ENCODE data around the gene LZTS2.

LZTS2 gene

GRCh38 chr10:101003639-101004206 lies 4.1 kb downstream of the LZTS2 start:
- H3K4me3 ChIP-seq (ENCODE audit: low read depth, low read length): no peak overlapping the region
- H3K36me3 ChIP-seq (replicated peaks): peaks cover 38% of the 10 kb centered on the region
- H3K27ac ChIP-seq: no peak overlapping the region
- no peaks in the 10 kb centered on the region for H3K27me3 ChIP-seq (replicated peaks)
- TF ChIP-seq, protein P1, sequence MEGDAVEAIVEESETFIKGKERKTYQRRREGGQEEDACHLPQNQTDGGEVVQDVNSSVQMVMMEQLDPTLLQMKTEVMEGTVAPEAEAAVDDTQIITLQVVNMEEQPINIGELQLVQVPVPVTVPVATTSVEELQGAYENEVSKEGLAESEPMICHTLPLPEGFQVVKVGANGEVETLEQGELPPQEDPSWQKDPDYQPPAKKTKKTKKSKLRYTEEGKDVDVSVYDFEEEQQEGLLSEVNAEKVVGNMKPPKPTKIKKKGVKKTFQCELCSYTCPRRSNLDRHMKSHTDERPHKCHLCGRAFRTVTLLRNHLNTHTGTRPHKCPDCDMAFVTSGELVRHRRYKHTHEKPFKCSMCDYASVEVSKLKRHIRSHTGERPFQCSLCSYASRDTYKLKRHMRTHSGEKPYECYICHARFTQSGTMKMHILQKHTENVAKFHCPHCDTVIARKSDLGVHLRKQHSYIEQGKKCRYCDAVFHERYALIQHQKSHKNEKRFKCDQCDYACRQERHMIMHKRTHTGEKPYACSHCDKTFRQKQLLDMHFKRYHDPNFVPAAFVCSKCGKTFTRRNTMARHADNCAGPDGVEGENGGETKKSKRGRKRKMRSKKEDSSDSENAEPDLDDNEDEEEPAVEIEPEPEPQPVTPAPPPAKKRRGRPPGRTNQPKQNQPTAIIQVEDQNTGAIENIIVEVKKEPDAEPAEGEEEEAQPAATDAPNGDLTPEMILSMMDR (IDR thresholded peaks at IDR 0.05; ENCODE audit: low read depth, low read length, missing control alignments): no peak
- DNase-seq: no peak
- in situ Hi-C loops (cut with HindIII; ENCODE audit: low pct_ligation_motif_present, low sequenced_read_pairs): no loop called here

DNA sequence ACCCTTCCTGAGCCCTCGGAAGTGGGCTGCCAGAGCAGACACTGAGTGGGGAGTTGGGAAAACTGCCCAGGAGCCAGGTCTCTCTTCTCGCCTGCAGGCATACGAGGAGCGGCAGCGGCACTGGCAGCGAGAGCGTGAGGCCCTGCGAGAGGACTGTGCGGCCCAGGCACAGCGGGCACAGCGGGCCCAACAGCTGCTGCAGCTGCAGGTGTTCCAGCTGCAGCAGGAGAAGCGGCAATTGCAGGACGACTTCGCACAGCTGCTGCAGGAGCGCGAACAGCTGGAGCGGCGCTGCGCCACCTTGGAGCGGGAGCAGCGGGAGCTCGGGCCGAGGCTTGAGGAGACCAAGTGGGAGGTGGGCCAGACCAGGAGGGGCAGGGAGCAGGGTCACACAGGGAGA lies 5.8 kb downstream of the LZTS2 start:
- H3K27ac ChIP-seq: no peak overlapping the region
- in situ Hi-C loops (cut with HindIII; ENCODE audit: low pct_ligation_motif_present, low sequenced_read_pairs): no loop called here
- peaks cover 38% of the 10 kb centered on the region for H3K36me3 ChIP-seq (replicated peaks)
- no peak for DNase-seq
- TF ChIP-seq, protein P1 (IDR thresholded peaks at IDR 0.05; ENCODE audit: low read depth, low read length, missing control alignments): no peak
- no peaks in the 10 kb centered on the region for H3K27me3 ChIP-seq (replicated peaks)
- H3K4me3 ChIP-seq (ENCODE audit: low read depth, low read length): no peak overlapping the region

- Histone ChIP-seq H3K27ac (no peak overlapping the region), H3K27me3 (replicated peaks) (no peaks in the 10 kb centered on the region), H3K36me3 (replicated peaks) (peaks cover 38% of the 10 kb centered on the region), H3K4me3 (ENCODE audit: low read depth, low read length) (no peak overlapping the region)
- DNase-seq: no peak
- in situ Hi-C loops (cut with HindIII; ENCODE audit: low pct_ligation_motif_present, low sequenced_read_pairs): no loop called here
- TF ChIP-seq, protein P1 (IDR thresholded peaks at IDR 0.05; ENCODE audit: low read depth, low read length, missing control alignments): no peak
These were observed 6.4 kb downstream of the LZTS2 start for GRCh38 chr10:101005869-101006567.

- H3K27ac ChIP-seq: no peak overlapping the region
- TF ChIP-seq, protein P1 (IDR thresholded peaks at IDR 0.05; ENCODE audit: low read depth, low read length, missing control alignments): no peak
- peaks cover 38% of the 10 kb centered on the region for H3K36me3 ChIP-seq (replicated peaks)
- H3K27me3 ChIP-seq (replicated peaks): no peaks in the 10 kb centered on the region
- DNase-seq: no peak
- no peak overlapping the region for H3K4me3 ChIP-seq (ENCODE audit: low read depth, low read length)
- in situ Hi-C loops (cut with HindIII; ENCODE audit: low pct_ligation_motif_present, low sequenced_read_pairs): no loop called here
These were observed 7.0 kb downstream of the LZTS2 start for GRCh38 chr10:101006593-101007098.

GRCh38 chr10:101007099-101007711 lies 7.6 kb downstream of the LZTS2 start:
- in situ Hi-C loops (cut with HindIII; ENCODE audit: low pct_ligation_motif_present, low sequenced_read_pairs): no loop called here
- H3K27me3 ChIP-seq (replicated peaks): no peaks in the 10 kb centered on the region
- DNase-seq: no peak
- no peak overlapping the region for H3K27ac ChIP-seq
- no peak overlapping the region for H3K4me3 ChIP-seq (ENCODE audit: low read depth, low read length)
- TF ChIP-seq, protein P1 (IDR thresholded peaks at IDR 0.05; ENCODE audit: low read depth, low read length, missing control alignments): no peak
- H3K36me3 ChIP-seq (replicated peaks): peaks cover 38% of the 10 kb centered on the region
